ENCODE results near the gene KCNMA1.

DNA sequence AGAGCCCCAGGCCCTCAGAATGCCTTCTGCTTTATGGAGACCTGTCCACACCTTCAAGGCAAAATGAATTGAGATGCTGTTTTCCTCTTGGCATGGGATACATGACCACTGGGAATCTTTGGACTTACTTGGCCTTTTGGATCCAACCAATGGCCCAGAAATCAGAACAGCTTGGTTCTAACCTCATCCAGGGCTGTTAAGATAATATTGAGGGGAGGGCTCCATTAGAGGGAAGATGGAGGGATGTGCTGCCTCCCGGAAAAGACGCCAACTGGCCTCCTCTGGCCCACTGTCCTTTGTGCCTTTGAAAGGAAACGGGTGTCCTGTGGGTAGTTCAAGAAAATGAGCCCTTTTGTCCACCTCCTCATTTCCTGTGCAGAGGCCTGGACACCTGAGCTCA is 530.9 kb downstream of the KCNMA1 start:
- TF ChIP-seq, protein P1, sequence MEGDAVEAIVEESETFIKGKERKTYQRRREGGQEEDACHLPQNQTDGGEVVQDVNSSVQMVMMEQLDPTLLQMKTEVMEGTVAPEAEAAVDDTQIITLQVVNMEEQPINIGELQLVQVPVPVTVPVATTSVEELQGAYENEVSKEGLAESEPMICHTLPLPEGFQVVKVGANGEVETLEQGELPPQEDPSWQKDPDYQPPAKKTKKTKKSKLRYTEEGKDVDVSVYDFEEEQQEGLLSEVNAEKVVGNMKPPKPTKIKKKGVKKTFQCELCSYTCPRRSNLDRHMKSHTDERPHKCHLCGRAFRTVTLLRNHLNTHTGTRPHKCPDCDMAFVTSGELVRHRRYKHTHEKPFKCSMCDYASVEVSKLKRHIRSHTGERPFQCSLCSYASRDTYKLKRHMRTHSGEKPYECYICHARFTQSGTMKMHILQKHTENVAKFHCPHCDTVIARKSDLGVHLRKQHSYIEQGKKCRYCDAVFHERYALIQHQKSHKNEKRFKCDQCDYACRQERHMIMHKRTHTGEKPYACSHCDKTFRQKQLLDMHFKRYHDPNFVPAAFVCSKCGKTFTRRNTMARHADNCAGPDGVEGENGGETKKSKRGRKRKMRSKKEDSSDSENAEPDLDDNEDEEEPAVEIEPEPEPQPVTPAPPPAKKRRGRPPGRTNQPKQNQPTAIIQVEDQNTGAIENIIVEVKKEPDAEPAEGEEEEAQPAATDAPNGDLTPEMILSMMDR (conservative IDR thresholded peaks at IDR 0.05): no peak
- TF ChIP-seq EZH2 (IDR thresholded peaks at IDR 0.05; ENCODE audit: low read depth): no peak

Measured in PC-9 (cell line).